SU-DHL-6 (cell line): Measurements from ENCODE around the gene PDE2A.

Source experiments
- H2AFZ ChIP-seq: fragments of 200-600 bp; sonication (generic); 2 replicates; pipeline ENCODE4 v1.6.1; 2014; ENCODE audit warnings: low read depth, mild to moderate bottlenecking, moderate library complexity, mixed read lengths, antibody characterized with exemption, low read length; ENCODE audit not compliant: severe bottlenecking
- H3F3A ChIP-seq: fragments of 200-600 bp; shearing (Covaris generic); 2 replicates; pipeline ENCODE4 v1.6.0; 2016; ENCODE audit warnings: antibody characterized with exemption, mild to moderate bottlenecking; ENCODE audit not compliant: insufficient read depth
- H3K27ac ChIP-seq: fragments of 200-600 bp; sonication (generic); 2 replicates; pipeline ENCODE4 v1.5.1; 2016; ENCODE audit warnings: low read depth, mild to moderate bottlenecking, low read length, moderate library complexity, mixed read lengths
- H3K27me3 ChIP-seq: fragments of 200-600 bp; sonication (generic), shearing (Covaris generic); 2 replicates; pipeline ENCODE4 v1.6.0; 2014; ENCODE audit warnings: mild to moderate bottlenecking, low read length
- H3K36me3 ChIP-seq: fragments of 200-600 bp; sonication (generic); 2 replicates; pipeline ENCODE4 v1.6.1; 2014; ENCODE audit warnings: mild to moderate bottlenecking, low read length, mixed read lengths
- H3K4me2 ChIP-seq: fragments of 300-600, 200-600 bp; shearing (Covaris generic), sonication (generic); 2 replicates; pipeline ENCODE4 v1.6.0; 2014; ENCODE audit warnings: low read length, low read depth, mild to moderate bottlenecking; ENCODE audit not compliant: poor library complexity, severe bottlenecking
- H3K4me3 ChIP-seq: fragments of 200-600 bp; sonication (generic); 2 replicates; pipeline ENCODE4 v1.5.1; 2014; ENCODE audit warnings: antibody characterized with exemption, low read length, mild to moderate bottlenecking, mixed read lengths; ENCODE audit not compliant: insufficient read depth, poor library complexity, severe bottlenecking
- H3K79me2 ChIP-seq: fragments of 200-600 bp; sonication (generic); 2 replicates; pipeline ENCODE4 v1.6.1; 2014; ENCODE audit warnings: mild to moderate bottlenecking, low read length, moderate library complexity; ENCODE audit not compliant: insufficient read depth
- H3K9ac ChIP-seq: fragments of 200-600 bp; sonication (generic); 2 replicates; pipeline ENCODE4 v1.7.0; 2014; ENCODE audit warnings: mild to moderate bottlenecking, low read length
- H3K9me2 ChIP-seq: fragments of 200-600 bp; sonication (generic); replicated peaks from 2 replicates; pipeline ENCODE4 v1.6.1; 2014; ENCODE audit warnings: low read length; ENCODE audit not compliant: insufficient read depth
- H3K9me3 ChIP-seq: fragments of 200-600 bp; sonication (generic); 2 replicates; pipeline ENCODE4 v1.6.1; 2014; ENCODE audit warnings: low read length, mixed read lengths; ENCODE audit not compliant: insufficient read depth
- H4K20me1 ChIP-seq: fragments of 200-600 bp; sonication (generic); 2 replicates; pipeline ENCODE4 v1.6.1; 2014; ENCODE audit warnings: low read depth, mild to moderate bottlenecking, antibody characterized with exemption, low read length, moderate library complexity, mixed read lengths
- CTCF ChIP-seq: fragments of 200-600 bp; sonication (generic); IDR thresholded peaks from one replicate; pipeline ENCODE4 v1.5.1; 2017; ENCODE audit warnings: antibody characterized with exemption, mild to moderate bottlenecking, low read length, moderate library complexity; ENCODE audit not compliant: insufficient read depth, poor library complexity, severe bottlenecking
- EZH2phosphoT487 ChIP-seq: fragments of 200-600 bp; sonication (generic), shearing (Covaris generic); conservative IDR thresholded peaks from 2 replicates; pipeline ENCODE4 v1.6.1; 2018; ENCODE audit warnings: mild to moderate bottlenecking, antibody characterized with exemption, low read length, moderate library complexity, mixed read lengths

Gene PDE2A

GRCh38 chr11:72613450-72613849 lies 60.8 kb downstream of the PDE2A start:
- no peaks in the 10 kb centered on the region for H3F3A ChIP-seq
- no peak overlapping the region for H3K4me2 ChIP-seq
- no peak for TF ChIP-seq EZH2phosphoT487
- no peak for TF ChIP-seq CTCF
- H4K20me1 ChIP-seq, result no peaks in the 10 kb centered on the region
- no peak overlapping the region for H3K9ac ChIP-seq
- H3K27ac ChIP-seq, result no peak overlapping the region
- H3K9me2 ChIP-seq, result no peaks in the 10 kb centered on the region
- H3K79me2 ChIP-seq, result no peaks in the 10 kb centered on the region
- H3K9me3 ChIP-seq, result no peaks in the 10 kb centered on the region
- H2AFZ ChIP-seq, result no peak overlapping the region
- no peaks in the 10 kb centered on the region for H3K36me3 ChIP-seq
- H3K4me3 ChIP-seq, result no peak overlapping the region
- no peaks in the 10 kb centered on the region for H3K27me3 ChIP-seq

- Histone ChIP-seq H4K20me1 (no peaks in the 10 kb centered on the region), H3K9ac (no peak overlapping the region), H3K9me2 (no peaks in the 10 kb centered on the region), H3K27ac (no peak overlapping the region), H2AFZ (no peak overlapping the region), H3K36me3 (no peaks in the 10 kb centered on the region), H3K79me2 (no peaks in the 10 kb centered on the region), H3F3A (no peaks in the 10 kb centered on the region), H3K9me3 (no peaks in the 10 kb centered on the region), H3K4me2 (no peak overlapping the region), H3K4me3 (no peak overlapping the region), H3K27me3 (no peaks in the 10 kb centered on the region)
- TF ChIP-seq EZH2phosphoT487 (no peak), CTCF (no peak)
Measured at GRCh38 chr11:72609476-72609875, 64.7 kb downstream of the PDE2A start.

GRCh38 chr11:72609045-72609444 lies 65.2 kb downstream of the PDE2A start:
- no peaks in the 10 kb centered on the region for H3K27me3 ChIP-seq
- no peak overlapping the region for H3K4me3 ChIP-seq
- H3K79me2 ChIP-seq, result no peaks in the 10 kb centered on the region
- TF ChIP-seq EZH2phosphoT487 (no peak), CTCF (peak; percentile 64)
- no peak overlapping the region for H3K27ac ChIP-seq
- no peaks in the 10 kb centered on the region for H3F3A ChIP-seq
- no peak overlapping the region for H3K4me2 ChIP-seq
- H3K36me3 ChIP-seq, result no peaks in the 10 kb centered on the region
- H4K20me1 ChIP-seq, result no peaks in the 10 kb centered on the region
- H3K9ac ChIP-seq, result no peak overlapping the region
- no peak overlapping the region for H2AFZ ChIP-seq
- H3K9me2 ChIP-seq, result no peaks in the 10 kb centered on the region
- H3K9me3 ChIP-seq, result no peaks in the 10 kb centered on the region
